Liver (tissue), 9 donors: ENCODE results near the gene ZC3H18. TPM values are rescaled to one million over a fixed set of nuclear protein-coding genes. Genes with fewer than 3 reads are reported as not detected.

ENCODE experiments used
- DNase-seq: peaks from one replicate; pipeline ENCODE4 v3.0.0-alpha.2; 2017; ENCODE audit warnings: low spot score
- H3K27ac ChIP-seq, 2 donors: one replicate each; pipeline ENCODE4 v1.7.0; 2013; ENCODE audit warnings: inconsistent platforms in 2 of 2, low read length in 2 of 2, control low read depth in 1 of 2, low read depth in 1 of 2, mild to moderate bottlenecking in 1 of 2
- H3K27me3 ChIP-seq, 4 donors: one replicate each; pipeline versions ENCODE4 v1.6.1 to v1.7.0; 2013; ENCODE audit warnings: low read length in 3 of 4, inconsistent platforms in 1 of 4, mild to moderate bottlenecking in 1 of 4, moderate library complexity in 1 of 4; ENCODE audit not compliant: control insufficient read depth in 4 of 4, insufficient read depth in 4 of 4
- H3K36me3 ChIP-seq, 4 donors: one replicate each; pipeline versions ENCODE4 v1.6.1 to v1.7.0; 2013; ENCODE audit warnings: low read length in 3 of 4, mild to moderate bottlenecking in 3 of 4, low read depth in 1 of 4, moderate library complexity in 1 of 4; ENCODE audit not compliant: control insufficient read depth in 4 of 4, insufficient read depth in 3 of 4
- H3K4me1 ChIP-seq, 4 donors: one replicate each; pipeline versions ENCODE4 v1.6.1 to v1.7.0; 2013; ENCODE audit warnings: low read length in 3 of 4, mild to moderate bottlenecking in 3 of 4, moderate library complexity in 1 of 4; ENCODE audit not compliant: control insufficient read depth in 4 of 4, insufficient read depth in 4 of 4
- H3K4me3 ChIP-seq, 3 donors: one replicate each; pipeline versions ENCODE4 v1.6.1 to v1.7.0; 2013; ENCODE audit warnings: low read length in 3 of 3, control low read depth in 1 of 3, low read depth in 1 of 3, mild to moderate bottlenecking in 1 of 3
- H3K9ac ChIP-seq, 2 donors: one replicate each; pipeline ENCODE4 v1.7.0; 2013; ENCODE audit warnings: low read length in 2 of 2, mild to moderate bottlenecking in 2 of 2, moderate library complexity in 2 of 2, control low read depth in 1 of 2, low read depth in 1 of 2
- H3K9me3 ChIP-seq, 4 donors: one replicate each; pipeline versions ENCODE4 v1.6.1 to v1.7.0; 2013; ENCODE audit warnings: low read length in 3 of 4; ENCODE audit not compliant: control insufficient read depth in 4 of 4
- ATF3 ChIP-seq: IDR thresholded peaks from 2 replicates; pipeline ENCODE4 v1.6.1; 2016; ENCODE audit warnings: antibody characterized with exemption
- EGR1 ChIP-seq, 2 donors: IDR thresholded peaks; 2 replicates each; pipeline ENCODE4 v1.6.1; 2016 to 2018; ENCODE audit warnings: antibody characterized with exemption in 2 of 2, low read depth in 2 of 2
- FOXA1 ChIP-seq: IDR thresholded peaks from 2 replicates; pipeline ENCODE4 v1.6.1; 2016; ENCODE audit warnings: antibody characterized with exemption
- FOXA2 ChIP-seq: IDR thresholded peaks from 2 replicates; pipeline ENCODE4 v1.6.1; 2016; ENCODE audit warnings: antibody characterized with exemption
- GABPA ChIP-seq, 2 donors: IDR thresholded peaks in 1 of 2; conservative IDR thresholded peaks in 1 of 2; 2 replicates each; pipeline ENCODE4 v1.6.1; 2016; ENCODE audit warnings: antibody characterized with exemption in 2 of 2, mild to moderate bottlenecking in 1 of 2, moderate library complexity in 1 of 2
- HNF4A ChIP-seq, 2 donors: conservative IDR thresholded peaks; 2 replicates each; pipeline ENCODE4 v1.6.1; 2016; ENCODE audit warnings: antibody characterized with exemption in 2 of 2, mild to moderate bottlenecking in 2 of 2
- HNF4G ChIP-seq: IDR thresholded peaks from 2 replicates; pipeline ENCODE4 v1.6.1; 2016; ENCODE audit warnings: antibody characterized with exemption
- JUND ChIP-seq, 2 donors: IDR thresholded peaks; 2 replicates each; pipeline ENCODE4 v1.6.1; 2016; ENCODE audit warnings: antibody characterized with exemption in 2 of 2
- MAX ChIP-seq: IDR thresholded peaks from 2 replicates; pipeline ENCODE4 v1.6.1; 2016; ENCODE audit warnings: antibody characterized with exemption
- NR2F2 ChIP-seq: IDR thresholded peaks from 2 replicates; pipeline ENCODE4 v1.6.1; 2016; ENCODE audit warnings: antibody characterized with exemption
- RAD21 ChIP-seq, 2 donors: IDR thresholded peaks; 2 replicates each; pipeline ENCODE4 v1.6.1; 2016; ENCODE audit warnings: antibody characterized with exemption in 2 of 2, mild to moderate bottlenecking in 2 of 2
- RXRA ChIP-seq, 2 donors: IDR thresholded peaks; 2 replicates each; pipeline ENCODE4 v1.6.1; 2017 to 2018; ENCODE audit warnings: antibody characterized with exemption in 2 of 2, mild to moderate bottlenecking in 1 of 2
- SP1 ChIP-seq: IDR thresholded peaks from 2 replicates; pipeline ENCODE4 v1.6.1; 2018; ENCODE audit warnings: antibody characterized with exemption, mild to moderate bottlenecking
- TAF1 ChIP-seq: conservative IDR thresholded peaks from 2 replicates; pipeline ENCODE4 v1.6.1; 2016; ENCODE audit warnings: antibody characterized with exemption, mild to moderate bottlenecking
- YY1 ChIP-seq: IDR thresholded peaks from 2 replicates; pipeline ENCODE4 v1.6.1; 2016; ENCODE audit warnings: antibody characterized with exemption, mild to moderate bottlenecking
- ZBTB33 ChIP-seq: IDR thresholded peaks from 2 replicates; pipeline ENCODE4 v1.6.1; 2016; ENCODE audit warnings: antibody characterized with exemption
- WGBS: extraction: QIAGEN DNeasy Blood & Tissue Kit; methylation state at CpG from one replicate; pipeline ENCODE4 v1.1.7; 2013; 5-methylcytosine and 5-hydroxymethylcytosine counted together
- polyA plus RNA-seq, 2 donors: library from polyadenylated mRNA; stranded (reverse) in 1 of 2; unstranded in 1 of 2; fragments of 200-250 nt in 1 of 2; fragments of >200 nt in 1 of 2; fragmentation: Nextera tagmentation in 1 of 2; extraction: Ambion mirVana in 1 of 2; gene quantifications; one replicate each; pipeline versions ENCODE4 v1.2.1 to v1.2.3, GENCODE V29; 2013 to 2015
- total RNA-seq, 2 donors: library from RNA; depleted of rRNA; stranded (reverse); fragments of >200 nt; gene quantifications; one replicate each; pipeline ENCODE4 v1.2.3, GENCODE V29; 2014
- donor health status: healthy.
- donor health status: healthy.
- donor health status: healthy.
- donor health status: healthy.
- donor health status: healthy.

Gene ZC3H18
- total and polyA plus RNA-seq, 4 donors: 10.2 to 10.9 (median 10.5) TPM

- peaks cover 2 to 33% (median 9%) of the 10 kb centered on the region in 4 donors for H3K36me3 ChIP-seq
- H3K27ac ChIP-seq: no peak overlapping the region
- H3K27me3 ChIP-seq: no peaks in the 10 kb centered on the region
- 92% methylated on average over 10 of the region's 10 CpGs for WGBS
- H3K4me3 ChIP-seq: no peak overlapping the region
- no peaks in the 10 kb centered on the region for H3K9me3 ChIP-seq
- H3K9ac ChIP-seq: no peak overlapping the region
- peaks cover 15 to 32% (median 27%) of the 10 kb centered on the region in 4 donors for H3K4me1 ChIP-seq
- TF ChIP-seq SP1: no peak
- no peak for TF ChIP-seq TAF1
- no peak for TF ChIP-seq FOXA1
- TF ChIP-seq ATF3: no peak
- no peak for TF ChIP-seq FOXA2
- no peak for TF ChIP-seq RAD21 (IDR thresholded peaks at IDR 0.05)
- no peak for TF ChIP-seq JUND (IDR thresholded peaks at IDR 0.05)
- no peak for TF ChIP-seq GABPA (IDR thresholded peaks at IDR 0.05 in 1 of 2, conservative IDR thresholded peaks at IDR 0.05 in 1 of 2)
- no peak for DNase-seq
These were observed 43.1 kb downstream of the ZC3H18 start for GRCh38 chr16:88613293-88613692.

GRCh38 chr16:88613911-88614817 is 44.0 kb downstream of the ZC3H18 start:
- H3K9me3 ChIP-seq: no peaks in the 10 kb centered on the region
- peaks cover 2 to 28% (median 9%) of the 10 kb centered on the region in 4 donors for H3K36me3 ChIP-seq
- TF ChIP-seq RXRA (IDR thresholded peaks at IDR 0.05) (no peak), JUND (IDR thresholded peaks at IDR 0.05) (no peak), TAF1 (no peak), ATF3 (no peak), MAX (no peak), GABPA (IDR thresholded peaks at IDR 0.05 in 1 of 2, conservative IDR thresholded peaks at IDR 0.05 in 1 of 2) (no peak), RAD21 (IDR thresholded peaks at IDR 0.05) (no peak), YY1 (no peak), HNF4G (no peak), SP1 (no peak), NR2F2 (no peak), EGR1 (IDR thresholded peaks at IDR 0.05; ENCODE audit: low read depth in 2 of 2) (no peak), HNF4A (conservative IDR thresholded peaks at IDR 0.05) (no peak), ZBTB33 (no peak), FOXA1 (no peak)
- no peak overlapping the region for H3K4me3 ChIP-seq
- H3K27me3 ChIP-seq: no peaks in the 10 kb centered on the region
- DNase-seq: no peak
- peaks cover 18 to 41% (median 36%) of the 10 kb centered on the region in 4 donors for H3K4me1 ChIP-seq
- no peak overlapping the region for H3K27ac ChIP-seq
- WGBS: 90% methylated on average over 19 of the region's 19 CpGs
- H3K9ac ChIP-seq: no peak overlapping the region
